HG02981 (cell line): Measurements from ENCODE around the gene GP1BB.

ENCODE experiments used
- ATAC-seq: cut with Tn5 transposase; IDR thresholded peaks from one replicate; pipeline ENCODE4 v1.9.1; 2021; ENCODE audit warnings: mild to moderate bottlenecking, moderate library complexity; ENCODE audit not compliant: unreplicated experiment

GP1BB gene

GRCh38 chr22:19713650-19714311, 9.6 kb upstream of the GP1BB start:
- ATAC-seq: no peak

GRCh38 chr22:19714312-19715187, 8.8 kb upstream of the GP1BB start, which contains the start of gene SEPTIN5:
TSS of gene SEPTIN5 (plus strand) at chr22:19714503. CDS start at chr22:19714589, 86 bp downstream.
- ATAC-seq: no peak

GRCh38 chr22:19715188-19715930, 8.0 kb upstream of the GP1BB start:
- no peak for ATAC-seq

- ATAC-seq: no peak
Observed at GRCh38 chr22:19716041-19716828, 7.1 kb upstream of the GP1BB start.

- no peak for ATAC-seq
Observed at GRCh38 chr22:19716829-19717105, 6.6 kb upstream of the GP1BB start.

GRCh38 chr22:19717181-19717580, 6.2 kb upstream of the GP1BB start:
- ATAC-seq: no peak

GRCh38 chr22:19717691-19718455, 5.5 kb upstream of the GP1BB start:
- ATAC-seq: no peak

- no peak for ATAC-seq
Observed at GRCh38 chr22:19718456-19719049, 4.8 kb upstream of the GP1BB start.

- ATAC-seq: no peak
Observed at GRCh38 chr22:19719050-19719482, 4.3 kb upstream of the GP1BB start.

GRCh38 chr22:19719488-19720021, 3.8 kb upstream of the GP1BB start:
- no peak for ATAC-seq

- no peak for ATAC-seq
Observed at GRCh38 chr22:19720150-19720827, 3.0 kb upstream of the GP1BB start.

- no peak for ATAC-seq
Observed at GRCh38 chr22:19720999-19721329, 2.4 kb upstream of the GP1BB start.

GRCh38 chr22:19721330-19722177, 1.8 kb upstream of the GP1BB start:
- ATAC-seq: no peak

GRCh38 chr22:19722178-19722981, 959 bp upstream of the GP1BB start:
- ATAC-seq: no peak

- ATAC-seq: no peak
Observed at GRCh38 chr22:19722982-19723231, 432 bp upstream of the GP1BB start.

GRCh38 chr22:19723983-19724827, 866 bp downstream of the GP1BB start:
- no peak for ATAC-seq
